Endothelial cell (in vitro differentiated cells): ENCODE data around the gene SLC22A8. TPM values are rescaled to one million over a fixed set of nuclear protein-coding genes. Genes with fewer than 3 reads are reported as not detected.

Experiments
- DNase-seq: peaks from one replicate; pipeline ENCODE4 v3.0.0; 2021; ENCODE audit warnings: low spot score
- H3K27ac Mint-ChIP-seq: one replicate; pipeline ENCODE4 v1.8.0; 2021; ENCODE audit warnings: mixed read lengths, inconsistent platforms; ENCODE audit not compliant: unreplicated experiment
- H3K27me3 Mint-ChIP-seq: one replicate; pipeline ENCODE4 v1.8.0; 2021; ENCODE audit warnings: mild to moderate bottlenecking, moderate library complexity, mixed read lengths, inconsistent platforms; ENCODE audit not compliant: unreplicated experiment
- H3K36me3 Mint-ChIP-seq: one replicate; pipeline ENCODE4 v1.8.0; 2021; ENCODE audit warnings: mild to moderate bottlenecking, low read depth, mixed read lengths, inconsistent platforms; ENCODE audit not compliant: unreplicated experiment
- H3K4me1 Mint-ChIP-seq: one replicate; pipeline ENCODE4 v1.8.0; 2021; ENCODE audit warnings: mild to moderate bottlenecking, mixed read lengths, inconsistent platforms; ENCODE audit not compliant: unreplicated experiment
- H3K4me3 Mint-ChIP-seq: one replicate; pipeline ENCODE4 v1.8.0; 2021; ENCODE audit warnings: mild to moderate bottlenecking, mixed read lengths, inconsistent platforms; ENCODE audit not compliant: unreplicated experiment
- H3K9me3 Mint-ChIP-seq: one replicate; pipeline ENCODE4 v1.8.0; 2021; ENCODE audit warnings: mixed read lengths, inconsistent platforms; ENCODE audit not compliant: unreplicated experiment
- total RNA-seq: library from RNA; stranded (reverse); fragmentation: NEBNext Ultra II Directional; extraction: Animal tissue kit (Norgen Biotek cat#: 25700); gene quantifications from one replicate; pipeline ENCODE4 v1.2.1, GENCODE V29; 2021; ENCODE audit not compliant: unreplicated experiment
- TF ChIP-seq, protein P1 (sequence below): fragments of 200-600 bp; sonication (generic); IDR thresholded peaks from one replicate; pipeline ENCODE4 v1.5.0; 2021; ENCODE audit warnings: antibody characterized with exemption; ENCODE audit not compliant: unreplicated experiment

Gene SLC22A8
- total RNA-seq, 1 donor from 2014 or later: not detected

DNA sequence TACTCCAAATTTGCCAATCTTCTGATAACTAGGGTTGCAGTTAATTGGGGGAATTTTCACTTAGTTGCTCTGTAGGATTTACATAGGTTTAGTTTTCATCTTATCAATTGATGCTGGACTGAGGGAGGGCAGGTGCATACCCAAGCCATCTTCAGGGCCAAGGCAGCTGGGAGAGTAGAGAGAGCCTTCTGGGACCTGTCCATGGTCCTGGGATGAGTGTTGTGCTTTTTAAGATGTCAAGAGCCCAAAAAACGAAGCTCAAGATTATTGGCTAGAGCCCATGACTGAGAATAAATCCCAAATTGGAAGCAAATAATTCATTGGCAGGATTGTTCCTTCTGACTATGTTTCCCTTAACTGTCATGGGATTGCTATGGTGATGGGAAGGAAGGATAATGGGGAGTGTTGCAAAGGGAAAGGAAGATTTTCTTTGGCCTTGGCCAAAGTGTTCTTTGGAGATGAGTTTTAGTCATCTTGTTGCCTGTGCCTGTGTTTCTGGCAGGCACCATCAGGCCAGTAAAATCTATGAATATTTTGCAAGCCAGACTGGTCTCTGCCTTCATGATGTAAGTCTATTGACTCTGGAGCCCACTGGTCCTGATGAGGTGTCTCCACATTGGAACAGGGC is 35.4 kb downstream of the SLC22A8 start:
- Mint-ChIP-seq H3K27ac (no peak overlapping the region), H3K36me3 (peaks cover 14% of the 10 kb centered on the region), H3K9me3 (no peaks in the 10 kb centered on the region), H3K27me3 (peaks cover 3% of the 10 kb centered on the region), H3K4me3 (no peak overlapping the region), H3K4me1 (peaks cover 3% of the 10 kb centered on the region)
- TF ChIP-seq, protein P1, sequence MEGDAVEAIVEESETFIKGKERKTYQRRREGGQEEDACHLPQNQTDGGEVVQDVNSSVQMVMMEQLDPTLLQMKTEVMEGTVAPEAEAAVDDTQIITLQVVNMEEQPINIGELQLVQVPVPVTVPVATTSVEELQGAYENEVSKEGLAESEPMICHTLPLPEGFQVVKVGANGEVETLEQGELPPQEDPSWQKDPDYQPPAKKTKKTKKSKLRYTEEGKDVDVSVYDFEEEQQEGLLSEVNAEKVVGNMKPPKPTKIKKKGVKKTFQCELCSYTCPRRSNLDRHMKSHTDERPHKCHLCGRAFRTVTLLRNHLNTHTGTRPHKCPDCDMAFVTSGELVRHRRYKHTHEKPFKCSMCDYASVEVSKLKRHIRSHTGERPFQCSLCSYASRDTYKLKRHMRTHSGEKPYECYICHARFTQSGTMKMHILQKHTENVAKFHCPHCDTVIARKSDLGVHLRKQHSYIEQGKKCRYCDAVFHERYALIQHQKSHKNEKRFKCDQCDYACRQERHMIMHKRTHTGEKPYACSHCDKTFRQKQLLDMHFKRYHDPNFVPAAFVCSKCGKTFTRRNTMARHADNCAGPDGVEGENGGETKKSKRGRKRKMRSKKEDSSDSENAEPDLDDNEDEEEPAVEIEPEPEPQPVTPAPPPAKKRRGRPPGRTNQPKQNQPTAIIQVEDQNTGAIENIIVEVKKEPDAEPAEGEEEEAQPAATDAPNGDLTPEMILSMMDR: no peak
- peak; percentile 29 for DNase-seq

DNA sequence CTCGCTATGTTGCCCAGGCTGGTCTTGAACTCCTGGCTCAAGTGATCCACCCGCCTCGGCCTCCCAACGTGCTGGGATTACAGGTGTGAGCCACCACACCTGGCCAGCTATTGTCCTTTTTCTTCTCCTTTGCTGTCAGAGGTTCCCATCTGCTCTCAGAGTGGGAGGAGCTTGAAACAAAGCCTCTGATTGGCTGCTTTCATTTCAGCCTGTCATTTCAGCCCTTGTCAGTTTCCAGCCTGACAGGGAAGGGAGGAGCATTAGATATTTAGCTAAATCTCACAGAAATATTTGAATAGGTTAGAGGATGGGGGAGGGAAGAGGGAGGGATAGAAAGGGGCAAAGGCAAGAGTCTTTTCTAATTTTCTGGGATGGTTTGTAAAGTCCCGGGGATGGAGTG is 39.5 kb downstream of the SLC22A8 start:
- Mint-ChIP-seq H3K4me3 (no peak overlapping the region), H3K9me3 (no peaks in the 10 kb centered on the region), H3K36me3 (peaks cover 18% of the 10 kb centered on the region), H3K4me1 (peaks cover 3% of the 10 kb centered on the region), H3K27me3 (peaks cover 9% of the 10 kb centered on the region), H3K27ac (no peak overlapping the region)
- TF ChIP-seq, protein P1: no peak
- DNase-seq: no peak

DNA sequence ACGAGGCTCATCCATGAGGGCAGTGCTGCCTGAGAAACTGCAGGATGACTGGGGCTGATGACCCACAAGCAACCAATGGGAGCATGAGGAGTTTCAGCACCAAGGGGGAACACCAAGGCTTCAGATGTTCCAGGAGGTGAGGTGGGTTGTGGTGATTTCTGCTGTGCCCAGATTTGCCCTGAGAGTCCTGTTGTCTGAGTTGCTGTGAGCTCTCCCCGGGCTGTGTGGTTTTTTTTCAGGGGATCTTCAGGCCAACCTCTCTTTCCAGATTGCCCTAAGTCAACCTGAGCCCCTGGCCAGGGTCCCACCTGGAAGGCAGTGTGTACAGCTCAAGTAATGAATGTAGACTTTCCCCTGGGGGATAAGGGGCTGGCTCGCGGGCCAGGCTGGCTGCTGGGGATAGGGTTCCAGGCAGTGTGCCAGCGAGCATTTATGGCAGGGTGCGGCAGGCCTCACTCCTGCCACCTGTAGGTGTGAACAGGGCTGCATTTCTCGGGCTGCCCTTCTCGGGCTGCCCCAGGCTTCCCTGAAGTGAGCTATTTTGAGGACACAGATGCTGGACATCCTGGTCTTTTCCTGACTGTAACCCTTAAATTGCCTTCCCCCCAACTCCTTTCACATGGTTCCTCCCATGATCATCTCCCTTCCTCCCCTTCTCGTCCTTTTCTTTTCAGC is 40.7 kb downstream of the SLC22A8 start:
- Mint-ChIP-seq H3K4me3 (no peak overlapping the region), H3K9me3 (no peaks in the 10 kb centered on the region), H3K27me3 (peaks cover 9% of the 10 kb centered on the region), H3K36me3 (peaks cover 12% of the 10 kb centered on the region), H3K4me1 (peaks cover 3% of the 10 kb centered on the region), H3K27ac (no peak overlapping the region)
- peak; percentile 43 for DNase-seq
- TF ChIP-seq, protein P1: no peak

DNA sequence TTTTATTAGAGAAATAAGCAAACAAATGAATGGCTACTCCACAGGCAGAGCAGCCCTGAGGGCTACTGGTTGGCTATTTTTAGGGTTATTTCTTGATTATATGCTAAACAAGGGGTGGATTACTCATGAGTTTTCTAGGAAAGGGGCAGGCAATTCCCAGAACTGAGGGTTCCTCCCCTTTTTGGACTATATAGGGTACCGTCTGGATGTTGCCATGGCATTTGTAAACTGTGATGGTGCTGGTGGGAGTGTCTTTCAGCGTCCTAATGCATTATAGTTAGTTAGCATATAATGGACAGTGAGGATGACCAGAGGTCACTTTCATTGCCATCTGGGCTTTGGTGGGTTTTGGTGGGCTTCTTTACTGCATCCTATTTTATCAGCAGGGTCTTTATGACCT is 50.1 kb downstream of the SLC22A8 start:
- peaks cover 26% of the 10 kb centered on the region for H3K36me3 Mint-ChIP-seq
- H3K9me3 Mint-ChIP-seq: no peaks in the 10 kb centered on the region
- H3K27ac Mint-ChIP-seq: no peak overlapping the region
- peaks cover 3% of the 10 kb centered on the region for H3K4me1 Mint-ChIP-seq
- no peak for DNase-seq
- peaks cover 2% of the 10 kb centered on the region for H3K27me3 Mint-ChIP-seq
- H3K4me3 Mint-ChIP-seq: no peak overlapping the region
- TF ChIP-seq, protein P1: no peak

DNA sequence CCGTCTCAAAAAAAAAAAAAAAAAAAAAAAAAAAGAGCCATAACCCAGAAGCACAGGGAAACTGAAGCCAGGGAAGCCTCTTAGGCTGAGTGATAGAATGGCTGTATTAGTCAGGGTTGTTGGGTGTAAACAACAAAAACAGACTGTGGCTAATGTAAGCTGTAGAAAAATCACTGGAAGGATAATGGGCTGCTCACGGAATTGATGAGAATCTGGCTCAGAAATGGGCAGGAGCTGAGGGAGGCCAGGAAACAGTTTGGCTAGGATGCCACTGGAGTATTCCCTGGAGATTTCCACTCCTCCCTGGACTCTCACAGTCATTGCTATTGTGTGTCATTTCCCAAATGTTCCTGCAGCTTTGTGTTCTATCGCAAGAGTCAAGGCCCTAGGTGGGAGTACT is 53.2 kb downstream of the SLC22A8 start:
- Mint-ChIP-seq H3K4me3 (no peak overlapping the region), H3K9me3 (no peaks in the 10 kb centered on the region), H3K27me3 (peaks cover 2% of the 10 kb centered on the region)

More for the DNA sequence above, 53.2 kb downstream of the SLC22A8 start:
- no peak for DNase-seq
- Mint-ChIP-seq H3K4me1 (peaks cover 16% of the 10 kb centered on the region), H3K36me3 (peaks cover 27% of the 10 kb centered on the region), H3K27ac (no peak overlapping the region)
- TF ChIP-seq, protein P1: no peak
